Activated naive CD4-positive, alpha-beta T cell treated with anti-CD3 and anti-CD28 coated beads for 36 hours (primary cell): ENCODE data around the gene LGALS8. TPM values are rescaled to one million over a fixed set of nuclear protein-coding genes. Genes with fewer than 3 reads are reported as not detected.
"Not testable (repeated sequence)": the region's sequence is repeated elsewhere in the genome, so short reads cannot be mapped to it uniquely, and the experiment has no call there.

Source experiments
- CTCF ChIA-PET: fragments of 350-600 bp; sonication (Branson Sonifier 250); formaldehyde crosslinking; loops from one replicate; lab custom pipeline; 2021; ENCODE audit warnings: antibody characterized with exemption; lab: Charles Lee
- DNase-seq: peaks from one replicate; pipeline ENCODE4 v3.0.0-alpha.2; 2020
- H3K27ac Mint-ChIP-seq: one replicate; pipeline ENCODE4 v1.8.0; 2021; ENCODE audit warnings: mild to moderate bottlenecking, mixed read lengths
- H3K27me3 Mint-ChIP-seq: one replicate; pipeline ENCODE4 v1.8.0; 2021; ENCODE audit warnings: low read depth, mixed read lengths
- H3K36me3 Mint-ChIP-seq: one replicate; pipeline ENCODE4 v1.8.0; 2021; ENCODE audit warnings: low read depth, mixed read lengths
- H3K4me1 Mint-ChIP-seq: one replicate; pipeline ENCODE4 v1.8.0; 2021; ENCODE audit warnings: low read depth, mixed read lengths
- H3K4me3 Mint-ChIP-seq: one replicate; pipeline ENCODE4 v1.8.0; 2021; ENCODE audit warnings: mild to moderate bottlenecking, moderate library complexity, mixed read lengths
- H3K9me3 Mint-ChIP-seq: one replicate; pipeline ENCODE4 v1.8.0; 2021; ENCODE audit warnings: mixed read lengths
- intact Hi-C: fragments of 100-400 bp; cut with micrococcal nuclease; formaldehyde crosslinking; loops from one replicate; pipeline ENCODE4 v1.15.1; 2023
- total RNA-seq, 2 experiments: library from RNA; stranded (reverse); gene quantifications; one replicate each; pipeline ENCODE4 v1.2.3, GENCODE V29; 2021

The LGALS8 gene
- total RNA-seq, 2 experiments from 2014 or later = 78.6 to 89.4 TPM

DNA sequence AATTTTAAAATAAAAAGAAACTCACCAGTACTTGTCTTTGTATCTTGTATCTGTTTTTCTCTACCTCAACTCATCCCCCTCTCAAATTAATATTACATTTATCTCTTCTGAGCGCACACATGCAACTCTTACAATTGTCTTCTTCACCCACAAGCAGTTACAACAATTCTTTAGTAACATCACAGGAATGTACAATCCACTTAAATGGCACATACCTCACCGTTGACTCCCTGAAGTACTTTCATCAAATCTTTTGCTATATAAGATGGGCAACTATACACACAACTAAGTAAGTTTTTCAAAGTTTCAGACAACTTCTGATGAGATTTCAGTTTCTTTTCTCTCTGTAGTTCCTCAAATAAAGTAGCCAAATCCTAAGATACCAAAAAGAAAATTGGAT, 52.2 kb downstream of the LGALS8 start:
- Mint-ChIP-seq H3K9me3 (no peaks in the 10 kb centered on the region), H3K4me1 (no peaks in the 10 kb centered on the region), H3K27me3 (no peaks in the 10 kb centered on the region), H3K36me3 (peaks cover 37% of the 10 kb centered on the region), H3K27ac (no peak overlapping the region), H3K4me3 (no peak overlapping the region)
- CTCF ChIA-PET = no interaction called here
- intact Hi-C loops = no loop called here
- no peak for DNase-seq

DNA sequence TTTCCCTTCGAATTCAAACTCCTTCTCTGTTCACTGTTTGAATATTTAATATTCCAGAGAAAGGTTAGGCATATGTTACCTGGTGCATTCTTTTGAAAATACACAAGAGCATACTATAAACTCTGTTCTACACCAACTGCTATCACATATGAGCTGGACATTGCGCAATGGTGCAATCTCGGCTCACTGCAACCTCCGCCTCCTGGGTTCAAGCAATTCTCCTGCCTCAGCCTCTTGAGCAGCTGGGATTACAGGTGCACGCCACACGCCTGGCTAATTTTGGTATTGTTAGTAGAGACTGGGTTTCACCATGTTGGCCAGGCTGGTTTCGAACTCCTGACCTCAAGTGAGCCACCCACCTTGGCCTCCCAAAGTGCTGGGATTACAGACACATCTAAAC, 53.3 kb downstream of the LGALS8 start:
- DNase-seq, H3K27me3 Mint-ChIP-seq, H3K9me3 Mint-ChIP-seq, CTCF ChIA-PET, H3K4me1 Mint-ChIP-seq, H3K27ac Mint-ChIP-seq, H3K4me3 Mint-ChIP-seq, intact Hi-C loops: not testable (repeated sequence)
- peaks cover 43% of the 10 kb centered on the region for H3K36me3 Mint-ChIP-seq

DNA sequence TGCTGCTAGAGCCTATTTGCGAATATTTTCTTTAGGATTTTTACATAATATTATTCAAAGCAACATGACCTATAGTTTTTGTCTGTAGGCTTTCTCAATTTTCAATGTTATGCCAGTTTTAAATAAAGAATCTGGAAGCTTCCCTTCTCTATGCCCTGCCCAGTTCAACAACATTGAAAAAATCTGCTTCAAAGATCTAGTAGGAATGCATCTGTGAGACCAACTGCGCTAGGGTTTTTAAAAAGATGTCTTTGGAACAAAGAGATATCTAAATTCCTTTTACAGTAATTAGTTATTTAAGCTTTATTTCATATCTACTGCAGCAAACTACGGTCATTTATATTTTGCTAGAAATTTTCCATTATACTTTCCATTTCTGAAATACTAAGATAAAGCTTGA, 54.9 kb downstream of the LGALS8 start:
- CTCF ChIA-PET = no interaction called here
- no peak overlapping the region for H3K27ac Mint-ChIP-seq
- no peak for DNase-seq
- H3K4me3 Mint-ChIP-seq = no peak overlapping the region
- no peaks in the 10 kb centered on the region for H3K4me1 Mint-ChIP-seq
- intact Hi-C loops = no loop called here
- no peaks in the 10 kb centered on the region for H3K27me3 Mint-ChIP-seq
- no peaks in the 10 kb centered on the region for H3K9me3 Mint-ChIP-seq
- peaks cover 39% of the 10 kb centered on the region for H3K36me3 Mint-ChIP-seq

DNA sequence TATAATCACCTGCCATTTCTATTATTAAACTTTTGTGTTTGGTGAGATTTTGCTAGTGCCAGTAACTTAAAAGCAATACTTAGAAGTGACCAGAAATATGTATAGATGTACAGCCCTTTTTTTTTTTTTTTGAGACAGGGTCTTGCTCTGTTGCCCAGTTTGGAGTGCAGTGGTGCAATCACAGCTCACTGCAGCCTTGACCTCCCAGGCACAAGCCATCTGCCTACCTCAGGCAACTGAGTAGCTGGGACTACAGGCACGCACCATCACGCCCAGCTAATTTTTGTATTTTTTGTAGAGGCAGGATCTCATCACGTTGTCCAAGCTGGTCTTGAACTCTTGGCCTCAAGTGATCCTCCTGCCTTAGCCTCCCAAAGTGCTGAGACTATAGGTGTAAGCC, 56.6 kb downstream of the LGALS8 start:
- H3K27ac Mint-ChIP-seq = not testable (repeated sequence)
- peaks cover 44% of the 10 kb centered on the region for H3K36me3 Mint-ChIP-seq

DNA sequence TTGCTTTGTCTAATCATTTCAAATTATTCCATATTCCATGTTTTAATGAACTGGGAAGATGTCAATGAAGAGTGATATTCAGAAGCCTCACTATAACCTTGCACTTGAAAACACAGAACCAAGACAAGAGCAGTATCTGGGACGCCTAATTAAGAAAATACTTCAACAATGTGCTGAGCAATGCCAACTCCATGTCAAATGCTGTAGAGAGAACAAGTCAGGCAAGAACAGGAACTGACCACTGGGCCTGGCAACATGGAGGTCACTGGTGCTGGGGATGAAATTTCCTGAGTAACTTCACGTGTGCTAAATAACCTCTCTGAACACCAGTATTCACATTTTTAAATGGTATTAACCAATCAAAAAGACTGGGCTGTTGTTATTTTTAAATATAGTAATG, 57.7 kb downstream of the LGALS8 start:
- Mint-ChIP-seq H3K27ac (no peak overlapping the region), H3K27me3 (no peaks in the 10 kb centered on the region), H3K4me1 (no peaks in the 10 kb centered on the region), H3K4me3 (no peak overlapping the region), H3K36me3 (peaks cover 42% of the 10 kb centered on the region), H3K9me3 (no peaks in the 10 kb centered on the region)
- CTCF ChIA-PET = no interaction called here
- intact Hi-C loops = no loop called here
- no peak for DNase-seq

More for the DNA sequence above, 56.6 kb downstream of the LGALS8 start:
- intact Hi-C loops, DNase-seq, H3K9me3 Mint-ChIP-seq, H3K4me1 Mint-ChIP-seq, H3K27me3 Mint-ChIP-seq, H3K4me3 Mint-ChIP-seq: not testable (repeated sequence)
- CTCF ChIA-PET = interaction anchor here (0.6 to 0.9 kb wide), 2 partner anchors 19 to 981 kb away, joined by 3 to 4 read pairs; no protein-coding TSS in a partner anchor

DNA sequence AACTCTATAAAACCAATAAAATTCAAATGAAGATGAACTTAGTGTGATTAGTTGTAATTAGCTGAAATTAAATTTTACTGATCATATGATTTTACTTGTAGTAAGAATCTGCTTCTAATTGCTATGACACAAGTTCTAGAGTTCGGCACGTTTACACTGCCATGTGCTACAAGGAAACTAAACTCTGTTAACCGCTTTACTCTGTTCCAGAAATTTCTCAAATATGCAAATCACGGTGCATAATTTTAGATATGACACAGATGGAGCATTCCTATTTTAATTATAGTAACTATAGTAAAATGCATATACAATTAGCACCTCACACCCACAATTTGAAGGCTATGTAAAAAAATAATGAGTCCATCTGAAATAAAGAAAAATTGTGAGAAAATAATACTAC, 65.7 kb downstream of the LGALS8 start:
- H3K36me3 Mint-ChIP-seq = peaks cover 44% of the 10 kb centered on the region
- CTCF ChIA-PET = no interaction called here
- H3K9me3 Mint-ChIP-seq = no peaks in the 10 kb centered on the region
- no peaks in the 10 kb centered on the region for H3K27me3 Mint-ChIP-seq
- intact Hi-C loops = no loop called here
- no peak overlapping the region for H3K27ac Mint-ChIP-seq
- DNase-seq = no peak
- H3K4me3 Mint-ChIP-seq = no peak overlapping the region
- peaks cover 18% of the 10 kb centered on the region for H3K4me1 Mint-ChIP-seq

DNA sequence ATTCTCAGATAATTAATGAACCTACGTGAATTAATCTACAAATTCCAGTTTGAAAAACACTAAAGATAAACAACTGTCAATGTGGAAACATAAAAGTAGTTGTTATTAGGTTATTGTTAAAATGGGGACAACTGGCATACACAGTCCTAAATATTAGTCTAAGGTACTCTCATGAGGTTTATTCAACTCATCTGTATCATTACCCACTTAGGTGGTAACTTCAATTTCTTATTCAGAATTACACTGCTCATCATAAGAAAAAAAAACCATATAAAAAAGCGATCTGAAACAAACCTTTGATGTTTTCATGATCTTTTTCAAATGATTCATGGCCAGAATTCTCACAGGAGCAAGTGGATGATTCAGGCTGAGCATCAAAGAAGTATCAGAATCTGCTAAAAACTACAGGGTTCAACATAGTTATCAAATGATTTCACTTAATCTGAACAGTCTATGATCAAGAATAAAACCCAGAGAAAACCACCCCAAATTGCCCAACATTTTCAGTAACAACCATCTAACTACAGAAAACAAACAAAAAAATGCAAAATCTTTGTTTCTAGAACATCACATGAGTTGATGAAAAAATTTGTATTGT, 66.9 kb downstream of the LGALS8 start:
- H3K4me1 Mint-ChIP-seq = peaks cover 18% of the 10 kb centered on the region
- CTCF ChIA-PET = no interaction called here
- H3K27me3 Mint-ChIP-seq = no peaks in the 10 kb centered on the region
- no peak overlapping the region for H3K27ac Mint-ChIP-seq
- no peaks in the 10 kb centered on the region for H3K9me3 Mint-ChIP-seq
- no peak overlapping the region for H3K4me3 Mint-ChIP-seq
- intact Hi-C loops = loop anchor here (5.0 kb wide), 1 partner anchor 483 kb away; no protein-coding TSS in a partner anchor
- H3K36me3 Mint-ChIP-seq = peaks cover 42% of the 10 kb centered on the region
- no peak for DNase-seq

DNA sequence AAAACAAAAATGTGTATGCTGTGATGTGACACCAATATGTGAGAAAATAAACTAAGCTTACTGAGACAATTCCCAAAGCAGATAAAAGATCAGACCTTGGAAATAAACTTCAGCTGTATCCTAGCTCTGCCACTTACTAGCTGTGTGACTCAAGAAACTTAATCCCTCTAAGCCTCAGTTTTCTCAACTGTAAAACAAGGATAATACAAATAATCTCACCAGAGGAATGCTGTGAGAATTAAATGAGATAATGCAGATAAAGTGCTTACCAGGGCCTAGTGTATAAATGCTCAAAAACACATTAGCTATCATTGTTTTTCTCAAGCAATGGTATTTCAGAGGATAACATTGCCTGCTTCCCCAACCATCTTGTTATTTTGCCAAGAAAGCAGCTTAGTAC, 78.4 kb downstream of the LGALS8 start:
- intact Hi-C loops = loop anchor here (5.0 kb wide), 1 partner anchor 460 kb away; the partner anchor contains the start of gene GPR137B
- Mint-ChIP-seq H3K27me3 (no peaks in the 10 kb centered on the region), H3K27ac (no peak overlapping the region), H3K9me3 (no peaks in the 10 kb centered on the region), H3K4me1 (peaks cover 31% of the 10 kb centered on the region), H3K36me3 (peaks cover 36% of the 10 kb centered on the region), H3K4me3 (no peak overlapping the region)
- DNase-seq = no peak
- CTCF ChIA-PET = interaction anchor here (0.5 to 1.1 kb wide), 2 partner anchors 24 to 784 kb away, joined by 4 to 6 read pairs; no protein-coding TSS in a partner anchor

Other genes with a start within 250 kb of the LGALS8 start
- gene ERO1B, start 242.0 kb upstream of the LGALS8 start, total RNA-seq = 1 to 10 TPM; 1.6 to 2.5 TPM
- under 1 TPM in 1 of 2 experiments, not detected in 1; 0.50 TPM for gene EDARADD, start 129.7 kb upstream of the LGALS8 start, total RNA-seq
- 10 to 100 TPM; 71.6 to 75.1 TPM for gene HEATR1, start 80.5 kb downstream of the LGALS8 start, total RNA-seq
- gene ACTN2, start 162.5 kb downstream of the LGALS8 start, total RNA-seq = under 1 TPM in 1 of 2 experiments, not detected in 1; 0.36 TPM